GM23338 (cell line): Measurements from ENCODE around the gene FMO1. TPM values are rescaled to one million over a fixed set of nuclear protein-coding genes. Genes with fewer than 3 reads are reported as not detected.

Experiments
- ATAC-seq: fragments of 200-7000 bp; cut with Tn5 transposase; 3 replicates; pipeline ENCODE4 v1.9.1; 2020
- DNase-seq: peaks from one replicate; pipeline ENCODE4 v3.0.0-alpha.2; 2015; ENCODE audit warnings: low spot score
- H2AFZ ChIP-seq: fragments of 200-600 bp; sonication (generic); 2 replicates; pipeline ENCODE4 v1.8.0; 2016; ENCODE audit warnings: antibody characterized with exemption, mild to moderate bottlenecking, moderate library complexity
- H3F3A ChIP-seq: fragments of 200-600 bp; sonication (generic); replicated peaks from 2 replicates; pipeline ENCODE4 v1.8.0; 2017; ENCODE audit warnings: antibody characterized with exemption, mixed run types, low read depth
- H3K27ac ChIP-seq: fragments of 200-600 bp; sonication (generic); 2 replicates; pipeline ENCODE4 v1.6.1; 2016; ENCODE audit warnings: low read depth
- H3K27me3 ChIP-seq: fragments of 200-600 bp; sonication (generic); 2 replicates; pipeline ENCODE4 v1.8.0; 2016; ENCODE audit warnings: mild to moderate bottlenecking, mixed run types, moderate library complexity; ENCODE audit not compliant: insufficient read depth
- H3K36me3 ChIP-seq: fragments of 200-600 bp; sonication (generic); 2 replicates; pipeline ENCODE4 v1.8.0; 2016; ENCODE audit warnings: mild to moderate bottlenecking; ENCODE audit not compliant: insufficient read depth
- H3K4me1 ChIP-seq: fragments of 200-600 bp; sonication (generic); 2 replicates; pipeline ENCODE4 v1.8.0; 2016; ENCODE audit warnings: mild to moderate bottlenecking, moderate library complexity; ENCODE audit not compliant: insufficient read depth
- H3K4me2 ChIP-seq: fragments of 200-600 bp; sonication (generic); 2 replicates; pipeline ENCODE4 v1.7.1; 2017; ENCODE audit warnings: mixed run types
- H3K4me3 ChIP-seq: fragments of 200-600 bp; sonication (generic); 2 replicates; pipeline ENCODE4 v1.6.1; 2016; ENCODE audit warnings: mixed run types
- H3K79me2 ChIP-seq: fragments of 200-600 bp; sonication (generic); replicated peaks from 2 replicates; pipeline ENCODE4 v1.8.0; 2017; ENCODE audit warnings: mild to moderate bottlenecking; ENCODE audit not compliant: insufficient read depth
- H3K9me2 ChIP-seq: fragments of 200-600 bp; sonication (generic); 2 replicates; pipeline ENCODE4 v1.8.0; 2017; ENCODE audit not compliant: insufficient read depth
- H4K20me1 ChIP-seq: fragments of 200-600 bp; sonication (generic); replicated peaks from 2 replicates; pipeline ENCODE4 v1.8.0; 2017; ENCODE audit warnings: mild to moderate bottlenecking; ENCODE audit not compliant: insufficient read depth
- H3K27ac Mint-ChIP-seq: 2 replicates; pipeline ENCODE4 v1.8.0; 2020; ENCODE audit warnings: inconsistent platforms, mild to moderate bottlenecking, moderate library complexity, mixed read lengths
- H3K27me3 Mint-ChIP-seq: 3 replicates; pipeline ENCODE4 v1.8.0; 2022; ENCODE audit warnings: low read depth, mild to moderate bottlenecking, moderate library complexity, mixed read lengths, inconsistent platforms; ENCODE audit not compliant: insufficient read depth, poor library complexity
- H3K36me3 Mint-ChIP-seq: 3 replicates; pipeline ENCODE4 v1.8.0; 2021; ENCODE audit warnings: low read depth, mild to moderate bottlenecking, inconsistent platforms, moderate library complexity, mixed read lengths
- H3K4me1 Mint-ChIP-seq: 3 replicates; pipeline ENCODE4 v1.8.0; 2020; ENCODE audit warnings: mild to moderate bottlenecking, inconsistent platforms, mixed read lengths
- H3K4me3 Mint-ChIP-seq: 3 replicates; pipeline ENCODE4 v1.8.0; 2021; ENCODE audit warnings: moderate library complexity, mild to moderate bottlenecking, inconsistent platforms, mixed read lengths
- H3K9me3 Mint-ChIP-seq: 3 replicates; pipeline ENCODE4 v1.8.0; 2020; ENCODE audit warnings: moderate library complexity, mild to moderate bottlenecking, inconsistent platforms, mixed read lengths
- JUNB ChIP-seq: IDR thresholded peaks from one replicate; pipeline ENCODE4 v1.6.1; 2016; ENCODE audit warnings: antibody characterized with exemption; ENCODE audit not compliant: unreplicated experiment
- NANOG ChIP-seq: IDR thresholded peaks from 2 replicates; pipeline ENCODE4 v1.6.1; 2016; ENCODE audit warnings: antibody characterized with exemption, borderline replicate concordance
- STAT1 ChIP-seq: IDR thresholded peaks from one replicate; pipeline ENCODE4 v1.6.1; 2016; ENCODE audit warnings: antibody characterized with exemption; ENCODE audit not compliant: unreplicated experiment
- ZNF114 ChIP-seq: fragments of 250-450 bp; sonication (Bioruptor Pico); IDR thresholded peaks from 2 replicates; pipeline ENCODE4 v1.5.0; 2020; ENCODE audit warnings: mild to moderate bottlenecking, moderate library complexity
- ZNF331 ChIP-seq: fragments of 250-450 bp; sonication (Bioruptor Pico); IDR thresholded peaks from 2 replicates; pipeline ENCODE4 v1.5.0; 2020; ENCODE audit warnings: low read depth, mild to moderate bottlenecking, moderate library complexity
- long read RNA-seq: library from polyadenylated mRNA; unstranded; transcript quantifications from one replicate; pipeline ENCODE4 v2.0.0, GENCODE V29; 2020; ENCODE audit not compliant: unreplicated experiment
- polyA plus RNA-seq: library from polyadenylated mRNA; unstranded; fragments of >200 nt; fragmentation: Nextera tagmentation; extraction: Ambion mirVana; gene quantifications from 2 replicates; pipeline ENCODE4 v1.2.1, GENCODE V29; 2016
- total RNA-seq: library from RNA; depleted of rRNA; stranded (reverse); fragments of >200 nt; shearing (Covaris generic); gene quantifications from 2 replicates; pipeline ENCODE4 v1.2.3, GENCODE V29; 2014; rRNA removed
- TF ChIP-seq, protein P1 (sequence below), 2 experiments: fragments of 200-600 bp in 1 of 2; sonication (generic) in 1 of 2; conservative IDR thresholded peaks; 2 replicates each; pipeline versions ENCODE4 v1.5.1 to v1.6.1; 2016 to 2017; ENCODE audit warnings: antibody characterized with exemption in 2 of 2, low read depth in 2 of 2, mild to moderate bottlenecking in 2 of 2, moderate library complexity in 1 of 2
- TF ChIP-seq, protein P2 (sequence below): fragments of 250-450 bp; sonication (Bioruptor Pico); IDR thresholded peaks from 2 replicates; pipeline ENCODE4 v1.5.0; 2020; ENCODE audit warnings: mild to moderate bottlenecking, moderate library complexity

The FMO1 gene, protein sequence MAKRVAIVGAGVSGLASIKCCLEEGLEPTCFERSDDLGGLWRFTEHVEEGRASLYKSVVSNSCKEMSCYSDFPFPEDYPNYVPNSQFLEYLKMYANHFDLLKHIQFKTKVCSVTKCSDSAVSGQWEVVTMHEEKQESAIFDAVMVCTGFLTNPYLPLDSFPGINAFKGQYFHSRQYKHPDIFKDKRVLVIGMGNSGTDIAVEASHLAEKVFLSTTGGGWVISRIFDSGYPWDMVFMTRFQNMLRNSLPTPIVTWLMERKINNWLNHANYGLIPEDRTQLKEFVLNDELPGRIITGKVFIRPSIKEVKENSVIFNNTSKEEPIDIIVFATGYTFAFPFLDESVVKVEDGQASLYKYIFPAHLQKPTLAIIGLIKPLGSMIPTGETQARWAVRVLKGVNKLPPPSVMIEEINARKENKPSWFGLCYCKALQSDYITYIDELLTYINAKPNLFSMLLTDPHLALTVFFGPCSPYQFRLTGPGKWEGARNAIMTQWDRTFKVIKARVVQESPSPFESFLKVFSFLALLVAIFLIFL
- total RNA-seq (not detected in 2 replicates), polyA plus RNA-seq (0.19 and 0.23 TPM in 2 replicates)
- long read RNA-seq, result 0 reads

DNA sequence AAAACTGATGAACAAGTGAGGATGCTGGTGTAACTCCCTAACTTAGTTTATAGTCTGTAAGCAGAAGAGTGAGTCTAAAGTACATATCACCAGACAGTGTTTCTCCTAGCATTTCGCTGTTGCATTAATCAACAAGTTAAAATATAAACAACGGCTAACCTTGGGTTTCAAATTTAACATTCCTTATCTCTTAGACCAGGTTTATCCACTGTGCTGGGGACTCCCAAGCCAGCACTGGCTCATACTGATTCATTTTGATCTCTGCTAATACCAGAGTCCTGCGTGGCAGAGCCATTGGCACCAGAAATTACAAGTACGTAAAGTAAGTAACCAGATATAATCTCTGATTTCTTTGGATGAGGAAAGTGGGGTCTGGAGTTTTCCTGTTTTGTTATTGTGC, at the start of gene FMO1:
Gene FMO1 (plus strand): TSS at position 193 of the 400 bp plus-strand sequence. CDS start 9,594 bp downstream, outside the sequence.
- H2AFZ ChIP-seq, result no peak within 1 kb of the TSS
- H3K4me1 ChIP-seq, result peaks cover 33% of the 10 kb centered on the region
- TF ChIP-seq, protein P1, sequence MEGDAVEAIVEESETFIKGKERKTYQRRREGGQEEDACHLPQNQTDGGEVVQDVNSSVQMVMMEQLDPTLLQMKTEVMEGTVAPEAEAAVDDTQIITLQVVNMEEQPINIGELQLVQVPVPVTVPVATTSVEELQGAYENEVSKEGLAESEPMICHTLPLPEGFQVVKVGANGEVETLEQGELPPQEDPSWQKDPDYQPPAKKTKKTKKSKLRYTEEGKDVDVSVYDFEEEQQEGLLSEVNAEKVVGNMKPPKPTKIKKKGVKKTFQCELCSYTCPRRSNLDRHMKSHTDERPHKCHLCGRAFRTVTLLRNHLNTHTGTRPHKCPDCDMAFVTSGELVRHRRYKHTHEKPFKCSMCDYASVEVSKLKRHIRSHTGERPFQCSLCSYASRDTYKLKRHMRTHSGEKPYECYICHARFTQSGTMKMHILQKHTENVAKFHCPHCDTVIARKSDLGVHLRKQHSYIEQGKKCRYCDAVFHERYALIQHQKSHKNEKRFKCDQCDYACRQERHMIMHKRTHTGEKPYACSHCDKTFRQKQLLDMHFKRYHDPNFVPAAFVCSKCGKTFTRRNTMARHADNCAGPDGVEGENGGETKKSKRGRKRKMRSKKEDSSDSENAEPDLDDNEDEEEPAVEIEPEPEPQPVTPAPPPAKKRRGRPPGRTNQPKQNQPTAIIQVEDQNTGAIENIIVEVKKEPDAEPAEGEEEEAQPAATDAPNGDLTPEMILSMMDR (conservative IDR thresholded peaks at IDR 0.05; ENCODE audit: low read depth in 2 of 2), result no peak
- no peak for TF ChIP-seq ZNF114 (CRISPR knock-in tag)
- no peak for TF ChIP-seq JUNB
- TF ChIP-seq, protein P2, sequence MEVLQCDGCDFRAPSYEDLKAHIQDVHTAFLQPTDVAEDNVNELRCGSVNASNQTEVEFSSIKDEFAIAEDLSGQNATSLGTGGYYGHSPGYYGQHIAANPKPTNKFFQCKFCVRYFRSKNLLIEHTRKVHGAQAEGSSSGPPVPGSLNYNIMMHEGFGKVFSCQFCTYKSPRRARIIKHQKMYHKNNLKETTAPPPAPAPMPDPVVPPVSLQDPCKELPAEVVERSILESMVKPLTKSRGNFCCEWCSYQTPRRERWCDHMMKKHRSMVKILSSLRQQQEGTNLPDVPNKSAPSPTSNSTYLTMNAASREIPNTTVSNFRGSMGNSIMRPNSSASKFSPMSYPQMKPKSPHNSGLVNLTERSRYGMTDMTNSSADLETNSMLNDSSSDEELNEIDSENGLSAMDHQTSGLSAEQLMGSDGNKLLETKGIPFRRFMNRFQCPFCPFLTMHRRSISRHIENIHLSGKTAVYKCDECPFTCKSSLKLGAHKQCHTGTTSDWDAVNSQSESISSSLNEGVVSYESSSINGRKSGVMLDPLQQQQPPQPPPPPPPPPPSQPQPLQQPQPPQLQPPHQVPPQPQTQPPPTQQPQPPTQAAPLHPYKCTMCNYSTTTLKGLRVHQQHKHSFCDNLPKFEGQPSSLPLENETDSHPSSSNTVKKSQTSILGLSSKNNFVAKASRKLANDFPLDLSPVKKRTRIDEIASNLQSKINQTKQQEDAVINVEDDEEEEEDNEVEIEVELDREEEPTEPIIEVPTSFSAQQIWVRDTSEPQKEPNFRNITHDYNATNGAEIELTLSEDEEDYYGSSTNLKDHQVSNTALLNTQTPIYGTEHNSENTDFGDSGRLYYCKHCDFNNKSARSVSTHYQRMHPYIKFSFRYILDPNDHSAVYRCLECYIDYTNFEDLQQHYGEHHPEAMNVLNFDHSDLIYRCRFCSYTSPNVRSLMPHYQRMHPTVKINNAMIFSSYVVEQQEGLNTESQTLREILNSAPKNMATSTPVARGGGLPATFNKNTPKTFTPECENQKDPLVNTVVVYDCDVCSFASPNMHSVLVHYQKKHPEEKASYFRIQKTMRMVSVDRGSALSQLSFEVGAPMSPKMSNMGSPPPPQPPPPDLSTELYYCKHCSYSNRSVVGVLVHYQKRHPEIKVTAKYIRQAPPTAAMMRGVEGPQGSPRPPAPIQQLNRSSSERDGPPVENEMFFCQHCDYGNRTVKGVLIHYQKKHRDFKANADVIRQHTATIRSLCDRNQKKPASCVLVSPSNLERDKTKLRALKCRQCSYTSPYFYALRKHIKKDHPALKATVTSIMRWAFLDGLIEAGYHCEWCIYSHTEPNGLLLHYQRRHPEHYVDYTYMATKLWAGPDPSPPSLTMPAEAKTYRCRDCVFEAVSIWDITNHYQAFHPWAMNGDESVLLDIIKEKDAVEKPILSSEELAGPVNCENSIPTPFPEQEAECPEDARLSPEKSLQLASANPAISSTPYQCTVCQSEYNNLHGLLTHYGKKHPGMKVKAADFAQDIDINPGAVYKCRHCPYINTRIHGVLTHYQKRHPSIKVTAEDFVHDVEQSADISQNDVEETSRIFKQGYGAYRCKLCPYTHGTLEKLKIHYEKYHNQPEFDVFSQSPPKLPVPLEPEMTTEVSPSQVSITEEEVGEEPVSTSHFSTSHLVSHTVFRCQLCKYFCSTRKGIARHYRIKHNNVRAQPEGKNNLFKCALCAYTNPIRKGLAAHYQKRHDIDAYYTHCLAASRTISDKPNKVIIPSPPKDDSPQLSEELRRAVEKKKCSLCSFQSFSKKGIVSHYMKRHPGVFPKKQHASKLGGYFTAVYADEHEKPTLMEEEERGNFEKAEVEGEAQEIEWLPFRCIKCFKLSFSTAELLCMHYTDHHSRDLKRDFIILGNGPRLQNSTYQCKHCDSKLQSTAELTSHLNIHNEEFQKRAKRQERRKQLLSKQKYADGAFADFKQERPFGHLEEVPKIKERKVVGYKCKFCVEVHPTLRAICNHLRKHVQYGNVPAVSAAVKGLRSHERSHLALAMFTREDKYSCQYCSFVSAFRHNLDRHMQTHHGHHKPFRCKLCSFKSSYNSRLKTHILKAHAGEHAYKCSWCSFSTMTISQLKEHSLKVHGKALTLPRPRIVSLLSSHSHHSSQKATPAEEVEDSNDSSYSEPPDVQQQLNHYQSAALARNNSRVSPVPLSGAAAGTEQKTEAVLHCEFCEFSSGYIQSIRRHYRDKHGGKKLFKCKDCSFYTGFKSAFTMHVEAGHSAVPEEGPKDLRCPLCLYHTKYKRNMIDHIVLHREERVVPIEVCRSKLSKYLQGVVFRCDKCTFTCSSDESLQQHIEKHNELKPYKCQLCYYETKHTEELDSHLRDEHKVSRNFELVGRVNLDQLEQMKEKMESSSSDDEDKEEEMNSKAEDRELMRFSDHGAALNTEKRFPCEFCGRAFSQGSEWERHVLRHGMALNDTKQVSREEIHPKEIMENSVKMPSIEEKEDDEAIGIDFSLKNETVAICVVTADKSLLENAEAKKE (CRISPR knock-in tag), result no peak
- no peak for TF ChIP-seq STAT1
- TF ChIP-seq ZNF331 (CRISPR knock-in tag), result no peak
- no peak for TF ChIP-seq NANOG
- H4K20me1 ChIP-seq, result no peaks in the 10 kb centered on the region
- Mint-ChIP-seq H3K27me3 (peaks cover 2% of the 10 kb centered on the region), H3K27ac (no peak within 1 kb of the TSS), H3K4me1 (peaks cover 25% of the 10 kb centered on the region), H3K4me3 (no peak within 1 kb of the TSS), H3K9me3 (no peaks in the 10 kb centered on the region; the same call in 2 of the 3 replicates), H3K36me3 (no peaks in the 10 kb centered on the region)
- DNase-seq, result no peak
- H3K79me2 ChIP-seq, result no peaks in the 10 kb centered on the region
- H3K4me3 ChIP-seq, result no peak within 1 kb of the TSS
- no peak within 1 kb of the TSS for H3K4me2 ChIP-seq
- H3F3A ChIP-seq, result no peaks in the 10 kb centered on the region
- H3K27me3 ChIP-seq, result peaks cover 44% of the 10 kb centered on the region
- no peak within 1 kb of the TSS for H3K27ac ChIP-seq
- H3K36me3 ChIP-seq, result no peaks in the 10 kb centered on the region
- H3K9me2 ChIP-seq, result no peaks in the 10 kb centered on the region
- ATAC-seq, result no peak
